ENCODE results near the gene TXN.

TXN gene

DNA sequence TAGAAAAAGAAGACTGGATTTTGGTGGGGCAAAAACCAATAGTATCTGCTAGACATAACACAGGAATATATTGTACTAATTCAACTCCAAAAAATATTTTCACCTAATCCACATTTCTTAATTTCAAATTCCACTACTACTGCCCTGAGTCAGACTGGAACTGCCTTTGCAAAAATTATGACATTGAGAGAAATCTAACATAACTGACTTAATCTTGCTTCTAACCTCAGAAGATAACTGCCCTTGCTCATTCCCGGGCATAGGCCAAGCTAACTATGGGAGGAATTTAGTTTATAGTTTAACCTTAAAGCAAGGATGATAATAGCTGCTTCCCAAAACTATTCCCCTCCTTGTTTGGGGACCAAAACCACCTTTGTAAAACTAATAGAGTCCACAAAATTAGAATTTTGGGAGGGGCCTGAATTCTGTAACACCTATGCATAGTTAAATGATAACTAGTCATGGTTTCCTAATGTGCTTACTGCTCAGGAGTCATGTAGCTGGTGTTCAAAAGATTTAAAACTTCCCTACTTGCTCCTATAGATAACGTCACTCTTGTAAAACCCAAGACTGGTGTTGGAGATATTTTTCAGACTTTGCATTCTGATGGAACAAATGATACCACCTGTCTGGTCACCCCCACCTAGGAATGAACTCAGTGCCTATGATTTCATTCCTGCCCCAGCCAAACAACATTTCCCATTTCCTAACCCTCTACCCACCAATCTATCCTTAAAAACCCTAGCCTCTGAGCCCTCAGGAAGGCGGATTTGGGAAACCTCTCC, 14.1 kb upstream of the TXN start:
- TF ChIP-seq, protein P1, sequence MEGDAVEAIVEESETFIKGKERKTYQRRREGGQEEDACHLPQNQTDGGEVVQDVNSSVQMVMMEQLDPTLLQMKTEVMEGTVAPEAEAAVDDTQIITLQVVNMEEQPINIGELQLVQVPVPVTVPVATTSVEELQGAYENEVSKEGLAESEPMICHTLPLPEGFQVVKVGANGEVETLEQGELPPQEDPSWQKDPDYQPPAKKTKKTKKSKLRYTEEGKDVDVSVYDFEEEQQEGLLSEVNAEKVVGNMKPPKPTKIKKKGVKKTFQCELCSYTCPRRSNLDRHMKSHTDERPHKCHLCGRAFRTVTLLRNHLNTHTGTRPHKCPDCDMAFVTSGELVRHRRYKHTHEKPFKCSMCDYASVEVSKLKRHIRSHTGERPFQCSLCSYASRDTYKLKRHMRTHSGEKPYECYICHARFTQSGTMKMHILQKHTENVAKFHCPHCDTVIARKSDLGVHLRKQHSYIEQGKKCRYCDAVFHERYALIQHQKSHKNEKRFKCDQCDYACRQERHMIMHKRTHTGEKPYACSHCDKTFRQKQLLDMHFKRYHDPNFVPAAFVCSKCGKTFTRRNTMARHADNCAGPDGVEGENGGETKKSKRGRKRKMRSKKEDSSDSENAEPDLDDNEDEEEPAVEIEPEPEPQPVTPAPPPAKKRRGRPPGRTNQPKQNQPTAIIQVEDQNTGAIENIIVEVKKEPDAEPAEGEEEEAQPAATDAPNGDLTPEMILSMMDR (conservative IDR thresholded peaks at IDR 0.05), result no peak
- TF ChIP-seq ZFX (IDR thresholded peaks at IDR 0.05), result no peak
- no peak overlapping the region for H3K27ac ChIP-seq

DNA sequence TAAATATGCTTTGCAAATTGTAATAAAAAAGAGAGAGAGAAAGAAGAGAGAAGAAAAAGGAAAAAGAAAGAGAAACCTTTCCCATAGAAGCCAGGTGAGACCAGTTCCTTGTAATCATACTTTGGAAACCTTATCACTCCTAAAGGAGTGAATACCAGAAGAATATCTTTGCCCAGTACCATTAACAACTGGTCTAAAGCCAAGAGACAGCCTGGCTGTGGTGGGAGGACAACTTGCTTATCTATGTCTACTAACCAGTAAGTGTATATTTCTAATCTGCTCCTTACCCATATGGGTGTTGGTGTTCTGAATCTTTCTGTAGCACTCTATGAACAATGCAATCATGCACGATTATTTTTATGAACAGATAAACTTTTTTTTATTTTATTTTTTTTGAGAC, 10.5 kb upstream of the TXN start:
- TF ChIP-seq ZFX (IDR thresholded peaks at IDR 0.05), result no peak
- TF ChIP-seq, protein P1 (conservative IDR thresholded peaks at IDR 0.05), result no peak
- H3K27ac ChIP-seq, result no peak overlapping the region

DNA sequence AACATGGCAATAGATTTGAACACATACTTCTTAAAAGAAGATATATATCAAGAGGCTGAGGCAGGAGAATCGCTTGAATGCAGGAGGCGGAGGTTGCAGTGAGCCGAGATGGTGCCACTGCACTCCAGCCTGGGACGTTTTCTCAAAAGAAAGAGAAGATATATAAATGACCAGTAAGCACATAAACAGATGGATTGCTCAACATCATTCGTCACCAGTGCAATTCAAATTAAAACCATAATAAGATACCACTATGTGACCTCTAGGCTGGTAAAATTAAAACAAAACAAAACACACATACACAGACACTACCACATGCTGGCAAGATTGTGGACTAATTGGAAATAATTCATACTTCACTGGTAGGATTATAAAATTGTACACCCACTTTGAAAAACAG, 5.3 kb upstream of the TXN start:
- TF ChIP-seq, protein P1 (conservative IDR thresholded peaks at IDR 0.05), result no peak
- TF ChIP-seq ZFX (IDR thresholded peaks at IDR 0.05), result no peak
- no peak overlapping the region for H3K27ac ChIP-seq

DNA sequence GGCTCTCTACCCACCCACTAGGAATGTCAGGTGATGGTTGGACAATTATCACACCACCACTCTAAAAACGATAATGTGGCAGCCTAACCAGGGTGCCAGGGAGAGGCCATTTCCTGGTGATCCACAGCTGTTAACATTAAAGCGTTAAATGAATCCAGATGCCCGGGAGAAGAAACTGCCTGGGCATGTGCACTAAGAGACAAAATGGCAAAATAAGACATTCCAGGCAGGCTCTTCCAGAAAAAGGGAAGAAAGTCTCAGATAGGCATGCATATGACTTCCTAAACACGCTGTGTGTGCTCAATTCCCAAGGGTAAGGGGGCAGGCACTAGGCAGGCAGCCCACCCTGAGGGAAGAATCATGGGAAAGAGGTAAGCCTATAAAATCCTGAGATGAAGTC, 4.6 kb upstream of the TXN start:
- no peak overlapping the region for H3K27ac ChIP-seq
- TF ChIP-seq, protein P1 (conservative IDR thresholded peaks at IDR 0.05), result no peak
- TF ChIP-seq ZFX (IDR thresholded peaks at IDR 0.05), result no peak

DNA sequence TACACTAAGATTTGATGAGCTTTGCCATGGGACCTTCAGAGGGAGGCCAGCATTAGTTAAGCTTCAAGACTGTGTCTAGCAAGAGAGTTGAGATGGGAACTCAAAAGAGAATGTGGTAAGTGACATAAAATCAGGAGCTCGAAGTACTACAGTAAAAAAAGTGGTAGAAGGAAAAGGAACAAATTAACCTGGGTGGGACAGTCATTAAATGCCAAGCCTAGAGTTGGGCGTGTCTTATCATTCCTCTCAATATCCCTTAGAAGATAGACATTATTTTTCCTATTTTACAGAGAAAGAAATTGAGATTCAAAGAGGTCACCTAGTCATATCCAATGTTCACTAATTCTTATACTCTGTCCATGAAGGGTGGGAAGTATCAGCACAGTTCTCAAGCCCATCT, 3.3 kb upstream of the TXN start:
- H3K27ac ChIP-seq, result no peak overlapping the region

DNA sequence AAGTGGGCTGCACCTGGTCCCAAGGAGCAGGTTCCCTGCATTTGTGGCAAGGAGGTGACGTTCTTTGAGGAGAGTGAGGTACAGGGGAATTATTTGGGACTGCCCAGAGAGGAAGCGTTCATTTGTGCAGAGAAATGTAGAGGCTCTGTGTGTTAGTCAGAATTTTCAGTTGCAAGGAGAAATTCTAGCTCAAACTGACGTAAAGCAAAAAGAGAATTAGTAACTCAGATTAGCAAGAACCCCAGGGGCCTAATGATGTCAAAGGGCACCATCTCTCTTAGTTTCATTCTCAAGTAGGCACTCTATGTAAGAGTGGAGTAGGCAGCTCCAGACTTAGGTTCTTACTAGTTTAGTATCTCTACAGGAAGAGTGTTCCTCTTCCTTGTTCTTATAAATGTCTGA, 2.4 kb upstream of the TXN start:
- H3K27ac ChIP-seq, result no peak overlapping the region
- TF ChIP-seq, protein P1 (conservative IDR thresholded peaks at IDR 0.05), result no peak
- TF ChIP-seq ZFX (IDR thresholded peaks at IDR 0.05), result no peak

More for the DNA sequence above, 3.3 kb upstream of the TXN start:
- TF ChIP-seq, protein P1 (conservative IDR thresholded peaks at IDR 0.05), result no peak

DNA sequence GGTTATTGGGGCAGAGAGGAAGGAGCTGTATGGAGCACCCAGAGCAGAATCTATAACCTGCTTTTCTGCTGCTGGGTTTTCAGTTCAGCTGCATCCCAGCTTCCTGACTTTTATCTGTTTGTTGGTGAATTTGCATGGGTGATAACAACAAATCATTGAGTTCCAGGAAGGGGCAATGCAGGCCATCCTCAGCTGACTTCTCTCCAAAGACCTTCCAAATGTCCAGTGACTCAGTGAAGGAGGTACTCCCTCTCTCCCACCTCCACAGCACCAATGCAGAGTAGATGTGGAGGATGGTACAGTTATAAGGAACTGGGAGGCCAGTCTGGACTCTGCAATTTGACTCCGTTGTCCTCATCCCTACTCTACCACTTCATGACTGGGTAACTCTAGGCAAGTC, 1.6 kb upstream of the TXN start:
- no peak overlapping the region for H3K27ac ChIP-seq
- no peak for TF ChIP-seq ZFX (IDR thresholded peaks at IDR 0.05)
- TF ChIP-seq, protein P1 (conservative IDR thresholded peaks at IDR 0.05), result no peak
